Sigmoid colon (tissue), 7 donors: ENCODE data around the gene CASP3. TPM values are rescaled to one million over a fixed set of nuclear protein-coding genes. Genes with fewer than 3 reads are reported as not detected.

ENCODE experiments used
- DNase-seq: peaks from one replicate; pipeline ENCODE4 v3.0.0-alpha.2; 2019
- H3K27ac ChIP-seq, 4 donors: fragments of 200-600 bp; sonication (generic); one replicate each; pipeline ENCODE4 v1.5.1; 2016 to 2019; ENCODE audit warnings: mild to moderate bottlenecking in 1 of 4
- H3K27me3 ChIP-seq, 3 donors: fragments of 200-600 bp; sonication (generic); one replicate each; pipeline ENCODE4 v1.5.1; 2019; ENCODE audit warnings: mild to moderate bottlenecking in 1 of 3
- H3K36me3 ChIP-seq, 4 donors: fragments of 200-600 bp; sonication (generic); one replicate each; pipeline ENCODE4 v1.5.1; 2016 to 2019
- H3K4me1 ChIP-seq, 4 donors: fragments of 200-600 bp; sonication (generic); one replicate each; pipeline ENCODE4 v1.5.1; 2017 to 2019
- H3K4me3 ChIP-seq, 4 donors: fragments of 200-600 bp; sonication (generic); one replicate each; pipeline ENCODE4 v1.5.1; 2017 to 2019; ENCODE audit warnings: mild to moderate bottlenecking in 2 of 4, moderate library complexity in 1 of 4
- H3K9me3 ChIP-seq, 4 donors: fragments of 200-600 bp in 3 of 4; sonication (generic) in 3 of 4; one replicate each; pipeline versions ENCODE4 v1.5.1 to v1.6.1; 2013 to 2019
- CTCF ChIP-seq, 4 experiments: fragments of 450-650 bp in 3 of 4; fragments of 200-600 bp in 1 of 4; IDR thresholded peaks; one replicate each; pipeline ENCODE4 v1.5.1; 2016 to 2019; ENCODE audit warnings: antibody characterized with exemption in 4 of 4, mild to moderate bottlenecking in 3 of 4, moderate library complexity in 2 of 4
- EP300 ChIP-seq, 4 donors: sonication (generic); formaldehyde crosslinking; IDR thresholded peaks; one replicate each; pipeline ENCODE4 v1.6.1; 2017; ENCODE audit warnings: antibody characterized with exemption in 4 of 4
- POLR2A ChIP-seq, 2 donors: fragments of 450-650 bp; IDR thresholded peaks; one replicate each; pipeline ENCODE4 v1.6.1; 2016; ENCODE audit warnings: antibody characterized with exemption in 2 of 2, mild to moderate bottlenecking in 2 of 2, moderate library complexity in 2 of 2
- POLR2AphosphoS5 ChIP-seq, 4 donors: sonication (generic); formaldehyde crosslinking; IDR thresholded peaks; one replicate each; pipeline ENCODE4 v1.6.1; 2017; ENCODE audit warnings: antibody characterized with exemption in 4 of 4
- WGBS, 2 donors: extraction: QIAGEN DNeasy Blood & Tissue Kit; methylation state at CpG; one replicate each; pipeline ENCODE4 v1.1.7; 2013; 5-methylcytosine and 5-hydroxymethylcytosine counted together
- intact Hi-C: fragments of 100-400 bp; cut with DNase I; formaldehyde crosslinking; loops from one replicate; pipeline ENCODE4 v1.15.1; 2023
- polyA plus RNA-seq, 3 donors: library from polyadenylated mRNA; stranded (reverse); fragments of 200-250 nt; gene quantifications; one replicate each; pipeline ENCODE4 v1.2.3, GENCODE V29; 2013
- total RNA-seq, 4 donors: library from RNA; depleted of rRNA; stranded (reverse); fragments of >200 nt; gene quantifications; one replicate each; pipeline ENCODE4 v1.1.0, GENCODE V29; 2016
- donor health status: healthy with polysubstance abuse.
- donor health status: Bipolar disorder and iron deficiency.
- donor health status: healthy.

CASP3 gene
- total and polyA plus RNA-seq, 7 donors, result 9.4 to 70.1 (median 20.3) TPM

GRCh38 chr4:184693056-184693455 is 43.8 kb upstream of the CASP3 start:
- intact Hi-C loops, result no loop called here
- no peak for DNase-seq
- Histone ChIP-seq H3K27me3 (no peaks in the 10 kb centered on the region), H3K4me1 (peaks cover 0 to 24% (median 19%) of the 10 kb centered on the region in 4 donors), H3K36me3 (peaks cover 0 to 23% (median 0%) of the 10 kb centered on the region in 4 donors), H3K9me3 (no peaks in the 10 kb centered on the region), H3K27ac (no peak overlapping the region), H3K4me3 (no peak overlapping the region)
- WGBS, 2 donors, result 95 to 96% methylated on average over 5 of the region's 5 CpGs
- TF ChIP-seq CTCF (IDR thresholded peaks at IDR 0.05) (no peak), EP300 (IDR thresholded peaks at IDR 0.05) (no peak), POLR2AphosphoS5 (IDR thresholded peaks at IDR 0.05) (no peak), POLR2A (IDR thresholded peaks at IDR 0.05) (no peak)

GRCh38 chr4:184689681-184690080 is 40.4 kb upstream of the CASP3 start:
- peaks cover 0 to 40% (median 0%) of the 10 kb centered on the region in 4 donors for H3K36me3 ChIP-seq
- no peak for TF ChIP-seq POLR2AphosphoS5 (IDR thresholded peaks at IDR 0.05)
- no peak for TF ChIP-seq CTCF (IDR thresholded peaks at IDR 0.05)
- no peak for TF ChIP-seq POLR2A (IDR thresholded peaks at IDR 0.05)
- no peaks in the 10 kb centered on the region for H3K27me3 ChIP-seq

GRCh38 chr4:184688447-184688846 is 39.2 kb upstream of the CASP3 start:
- TF ChIP-seq POLR2A (IDR thresholded peaks at IDR 0.05), result no peak
- no peak for TF ChIP-seq CTCF (IDR thresholded peaks at IDR 0.05)
- no peak for TF ChIP-seq EP300 (IDR thresholded peaks at IDR 0.05)
- TF ChIP-seq POLR2AphosphoS5 (IDR thresholded peaks at IDR 0.05), result no peak
- DNase-seq, result no peak
- H3K4me1 ChIP-seq, result no peaks in the 10 kb centered on the region
- 73 to 86% methylated on average over 11 of the region's 11 CpGs for WGBS, 2 donors
- no peaks in the 10 kb centered on the region for H3K27me3 ChIP-seq
- intact Hi-C loops, result no loop called here
- H3K27ac ChIP-seq, result no peak overlapping the region
- H3K4me3 ChIP-seq, result no peak overlapping the region
- no peaks in the 10 kb centered on the region for H3K9me3 ChIP-seq
- peaks cover 0 to 40% (median 0%) of the 10 kb centered on the region in 4 donors for H3K36me3 ChIP-seq

More at GRCh38 chr4:184689681-184690080, 40.4 kb upstream of the CASP3 start:
- Histone ChIP-seq H3K4me1 (peaks cover 0 to 6% (median 4%) of the 10 kb centered on the region in 4 donors), H3K27ac (no peak overlapping the region), H3K4me3 (no peak overlapping the region), H3K9me3 (no peaks in the 10 kb centered on the region)
- WGBS, 2 donors, result 58 to 77% methylated on average over 5 of the region's 5 CpGs
- intact Hi-C loops, result no loop called here
- DNase-seq, result no peak

- H3K4me1 ChIP-seq, result no peaks in the 10 kb centered on the region
- no peaks in the 10 kb centered on the region for H3K27me3 ChIP-seq
- H3K36me3 ChIP-seq, result peaks cover 0 to 38% (median 0%) of the 10 kb centered on the region in 4 donors
- H3K9me3 ChIP-seq, result no peaks in the 10 kb centered on the region
- intact Hi-C loops, result no loop called here
- H3K27ac ChIP-seq, result no peak overlapping the region
- H3K4me3 ChIP-seq, result no peak overlapping the region
- TF ChIP-seq EP300 (IDR thresholded peaks at IDR 0.05), result no peak
- TF ChIP-seq CTCF (IDR thresholded peaks at IDR 0.05), result no peak
- TF ChIP-seq POLR2AphosphoS5 (IDR thresholded peaks at IDR 0.05), result no peak
- no peak for TF ChIP-seq POLR2A (IDR thresholded peaks at IDR 0.05)
- WGBS, 2 donors, result 40 to 55% methylated on average over 3 of the region's 3 CpGs
- DNase-seq, result no peak
Observed at GRCh38 chr4:184688005-184688404, 38.8 kb upstream of the CASP3 start.
